ENCODE results near the gene RPL36. TPM values are rescaled to one million over a fixed set of nuclear protein-coding genes. Genes with fewer than 3 reads are reported as not detected.

The RPL36 gene
- total and polyA plus RNA-seq, 2 experiments from 2014 or later: 895 to 3,204 TPM

DNA sequence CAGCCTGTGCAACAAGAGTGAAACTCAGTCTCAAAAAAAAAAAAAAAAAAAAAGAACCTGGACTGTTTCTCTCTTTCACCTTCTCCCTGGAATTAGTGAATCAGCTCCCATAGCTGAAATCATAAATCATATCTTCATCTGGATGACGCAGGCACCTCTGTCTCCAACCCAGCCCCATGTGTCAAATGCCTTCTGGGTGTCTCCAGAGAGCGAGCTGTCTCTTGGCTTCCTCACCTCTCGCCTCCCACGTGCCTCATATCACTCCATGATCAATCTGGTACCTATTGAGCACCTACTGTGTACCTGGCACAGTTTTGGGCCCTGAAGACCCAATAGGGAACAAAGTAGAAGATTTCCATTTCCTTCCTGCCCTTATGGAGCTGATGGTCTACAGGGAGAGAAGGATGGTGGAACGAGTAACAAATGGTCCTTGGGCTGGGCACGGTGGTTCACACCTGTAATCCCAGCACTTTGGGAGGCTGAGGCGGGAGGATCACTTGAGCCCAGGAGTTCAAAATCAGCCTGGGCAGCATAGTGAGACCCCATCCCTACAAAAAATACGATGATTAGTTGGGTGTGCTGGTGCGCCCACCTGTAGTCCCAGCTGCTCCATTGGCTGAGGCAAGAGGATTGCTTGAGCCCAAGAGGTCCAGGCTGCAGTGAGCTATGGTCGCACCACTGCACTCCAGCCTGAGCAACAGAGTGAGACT lies 6.8 kb upstream of the RPL36 start:
- Histone ChIP-seq H3K27ac (ENCODE audit: low read depth) (no peak overlapping the region), H3K36me3 (ENCODE audit: insufficient read depth) (no peaks in the 10 kb centered on the region), H3K9me2 (ENCODE audit: insufficient read depth) (peaks cover 7% of the 10 kb centered on the region), H3K79me2 (replicated peaks; ENCODE audit: insufficient read depth) (no peaks in the 10 kb centered on the region), H4K20me1 (replicated peaks; ENCODE audit: insufficient read depth) (0 out of 2 replicates have a peak, but pooled peaks cover 4% of the 10 kb centered on the region), H3K27me3 (ENCODE audit: insufficient read depth) (no peaks in the 10 kb centered on the region), H3K4me2 (no peak overlapping the region), H3K4me3 (no peak overlapping the region), H3K4me1 (ENCODE audit: insufficient read depth) (peaks cover 2% of the 10 kb centered on the region; the same call in 1 of the 2 replicates), H3F3A (replicated peaks; ENCODE audit: low read depth) (0 out of 2 replicates have a peak, but pooled peaks cover 8% of the 10 kb centered on the region), H2AFZ (no peak overlapping the region)
- ATAC-seq (no peak), DNase-seq (ENCODE audit: low spot score) (no peak)
- Mint-ChIP-seq H3K9me3 (no peaks in the 10 kb centered on the region), H3K27me3 (ENCODE audit: insufficient read depth, low read depth, poor library complexity) (peaks cover 32% of the 10 kb centered on the region), H3K4me1 (peaks cover 16% of the 10 kb centered on the region), H3K4me3 (peak overlapping the region; percentile 17; the same call in 2 of the 3 replicates), H3K27ac (no peak overlapping the region; the same call in 1 of the 2 replicates), H3K36me3 (ENCODE audit: low read depth) (no peaks in the 10 kb centered on the region; the same call in 1 of the 3 replicates)
- TF ChIP-seq, protein P1, sequence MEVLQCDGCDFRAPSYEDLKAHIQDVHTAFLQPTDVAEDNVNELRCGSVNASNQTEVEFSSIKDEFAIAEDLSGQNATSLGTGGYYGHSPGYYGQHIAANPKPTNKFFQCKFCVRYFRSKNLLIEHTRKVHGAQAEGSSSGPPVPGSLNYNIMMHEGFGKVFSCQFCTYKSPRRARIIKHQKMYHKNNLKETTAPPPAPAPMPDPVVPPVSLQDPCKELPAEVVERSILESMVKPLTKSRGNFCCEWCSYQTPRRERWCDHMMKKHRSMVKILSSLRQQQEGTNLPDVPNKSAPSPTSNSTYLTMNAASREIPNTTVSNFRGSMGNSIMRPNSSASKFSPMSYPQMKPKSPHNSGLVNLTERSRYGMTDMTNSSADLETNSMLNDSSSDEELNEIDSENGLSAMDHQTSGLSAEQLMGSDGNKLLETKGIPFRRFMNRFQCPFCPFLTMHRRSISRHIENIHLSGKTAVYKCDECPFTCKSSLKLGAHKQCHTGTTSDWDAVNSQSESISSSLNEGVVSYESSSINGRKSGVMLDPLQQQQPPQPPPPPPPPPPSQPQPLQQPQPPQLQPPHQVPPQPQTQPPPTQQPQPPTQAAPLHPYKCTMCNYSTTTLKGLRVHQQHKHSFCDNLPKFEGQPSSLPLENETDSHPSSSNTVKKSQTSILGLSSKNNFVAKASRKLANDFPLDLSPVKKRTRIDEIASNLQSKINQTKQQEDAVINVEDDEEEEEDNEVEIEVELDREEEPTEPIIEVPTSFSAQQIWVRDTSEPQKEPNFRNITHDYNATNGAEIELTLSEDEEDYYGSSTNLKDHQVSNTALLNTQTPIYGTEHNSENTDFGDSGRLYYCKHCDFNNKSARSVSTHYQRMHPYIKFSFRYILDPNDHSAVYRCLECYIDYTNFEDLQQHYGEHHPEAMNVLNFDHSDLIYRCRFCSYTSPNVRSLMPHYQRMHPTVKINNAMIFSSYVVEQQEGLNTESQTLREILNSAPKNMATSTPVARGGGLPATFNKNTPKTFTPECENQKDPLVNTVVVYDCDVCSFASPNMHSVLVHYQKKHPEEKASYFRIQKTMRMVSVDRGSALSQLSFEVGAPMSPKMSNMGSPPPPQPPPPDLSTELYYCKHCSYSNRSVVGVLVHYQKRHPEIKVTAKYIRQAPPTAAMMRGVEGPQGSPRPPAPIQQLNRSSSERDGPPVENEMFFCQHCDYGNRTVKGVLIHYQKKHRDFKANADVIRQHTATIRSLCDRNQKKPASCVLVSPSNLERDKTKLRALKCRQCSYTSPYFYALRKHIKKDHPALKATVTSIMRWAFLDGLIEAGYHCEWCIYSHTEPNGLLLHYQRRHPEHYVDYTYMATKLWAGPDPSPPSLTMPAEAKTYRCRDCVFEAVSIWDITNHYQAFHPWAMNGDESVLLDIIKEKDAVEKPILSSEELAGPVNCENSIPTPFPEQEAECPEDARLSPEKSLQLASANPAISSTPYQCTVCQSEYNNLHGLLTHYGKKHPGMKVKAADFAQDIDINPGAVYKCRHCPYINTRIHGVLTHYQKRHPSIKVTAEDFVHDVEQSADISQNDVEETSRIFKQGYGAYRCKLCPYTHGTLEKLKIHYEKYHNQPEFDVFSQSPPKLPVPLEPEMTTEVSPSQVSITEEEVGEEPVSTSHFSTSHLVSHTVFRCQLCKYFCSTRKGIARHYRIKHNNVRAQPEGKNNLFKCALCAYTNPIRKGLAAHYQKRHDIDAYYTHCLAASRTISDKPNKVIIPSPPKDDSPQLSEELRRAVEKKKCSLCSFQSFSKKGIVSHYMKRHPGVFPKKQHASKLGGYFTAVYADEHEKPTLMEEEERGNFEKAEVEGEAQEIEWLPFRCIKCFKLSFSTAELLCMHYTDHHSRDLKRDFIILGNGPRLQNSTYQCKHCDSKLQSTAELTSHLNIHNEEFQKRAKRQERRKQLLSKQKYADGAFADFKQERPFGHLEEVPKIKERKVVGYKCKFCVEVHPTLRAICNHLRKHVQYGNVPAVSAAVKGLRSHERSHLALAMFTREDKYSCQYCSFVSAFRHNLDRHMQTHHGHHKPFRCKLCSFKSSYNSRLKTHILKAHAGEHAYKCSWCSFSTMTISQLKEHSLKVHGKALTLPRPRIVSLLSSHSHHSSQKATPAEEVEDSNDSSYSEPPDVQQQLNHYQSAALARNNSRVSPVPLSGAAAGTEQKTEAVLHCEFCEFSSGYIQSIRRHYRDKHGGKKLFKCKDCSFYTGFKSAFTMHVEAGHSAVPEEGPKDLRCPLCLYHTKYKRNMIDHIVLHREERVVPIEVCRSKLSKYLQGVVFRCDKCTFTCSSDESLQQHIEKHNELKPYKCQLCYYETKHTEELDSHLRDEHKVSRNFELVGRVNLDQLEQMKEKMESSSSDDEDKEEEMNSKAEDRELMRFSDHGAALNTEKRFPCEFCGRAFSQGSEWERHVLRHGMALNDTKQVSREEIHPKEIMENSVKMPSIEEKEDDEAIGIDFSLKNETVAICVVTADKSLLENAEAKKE (CRISPR knock-in tag; IDR thresholded peaks at IDR 0.05): no peak
- TF ChIP-seq ZNF331 (CRISPR knock-in tag; IDR thresholded peaks at IDR 0.05; ENCODE audit: low read depth) (no peak), POLR2AphosphoS5 (IDR thresholded peaks at IDR 0.05; ENCODE audit: low read depth) (no peak), EZH2 (IDR thresholded peaks at IDR 0.05; ENCODE audit: low read depth, unreplicated experiment) (no peak), STAT1 (IDR thresholded peaks at IDR 0.05; ENCODE audit: unreplicated experiment) (no peak), ZNF114 (CRISPR knock-in tag; IDR thresholded peaks at IDR 0.05) (no peak), NANOG (IDR thresholded peaks at IDR 0.05; ENCODE audit: borderline replicate concordance) (no peak), CREB1 (CRISPR knock-in tag; IDR thresholded peaks at IDR 0.05; ENCODE audit: low read depth) (no peak), EZH2phosphoT487 (IDR thresholded peaks at IDR 0.05; ENCODE audit: unreplicated experiment) (no peak), JUNB (IDR thresholded peaks at IDR 0.05; ENCODE audit: unreplicated experiment) (no peak)
- TF ChIP-seq, protein P2, sequence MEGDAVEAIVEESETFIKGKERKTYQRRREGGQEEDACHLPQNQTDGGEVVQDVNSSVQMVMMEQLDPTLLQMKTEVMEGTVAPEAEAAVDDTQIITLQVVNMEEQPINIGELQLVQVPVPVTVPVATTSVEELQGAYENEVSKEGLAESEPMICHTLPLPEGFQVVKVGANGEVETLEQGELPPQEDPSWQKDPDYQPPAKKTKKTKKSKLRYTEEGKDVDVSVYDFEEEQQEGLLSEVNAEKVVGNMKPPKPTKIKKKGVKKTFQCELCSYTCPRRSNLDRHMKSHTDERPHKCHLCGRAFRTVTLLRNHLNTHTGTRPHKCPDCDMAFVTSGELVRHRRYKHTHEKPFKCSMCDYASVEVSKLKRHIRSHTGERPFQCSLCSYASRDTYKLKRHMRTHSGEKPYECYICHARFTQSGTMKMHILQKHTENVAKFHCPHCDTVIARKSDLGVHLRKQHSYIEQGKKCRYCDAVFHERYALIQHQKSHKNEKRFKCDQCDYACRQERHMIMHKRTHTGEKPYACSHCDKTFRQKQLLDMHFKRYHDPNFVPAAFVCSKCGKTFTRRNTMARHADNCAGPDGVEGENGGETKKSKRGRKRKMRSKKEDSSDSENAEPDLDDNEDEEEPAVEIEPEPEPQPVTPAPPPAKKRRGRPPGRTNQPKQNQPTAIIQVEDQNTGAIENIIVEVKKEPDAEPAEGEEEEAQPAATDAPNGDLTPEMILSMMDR (conservative IDR thresholded peaks at IDR 0.05; ENCODE audit: low read depth in 2 of 2): no peak
- TF ChIP-seq, protein P3, sequence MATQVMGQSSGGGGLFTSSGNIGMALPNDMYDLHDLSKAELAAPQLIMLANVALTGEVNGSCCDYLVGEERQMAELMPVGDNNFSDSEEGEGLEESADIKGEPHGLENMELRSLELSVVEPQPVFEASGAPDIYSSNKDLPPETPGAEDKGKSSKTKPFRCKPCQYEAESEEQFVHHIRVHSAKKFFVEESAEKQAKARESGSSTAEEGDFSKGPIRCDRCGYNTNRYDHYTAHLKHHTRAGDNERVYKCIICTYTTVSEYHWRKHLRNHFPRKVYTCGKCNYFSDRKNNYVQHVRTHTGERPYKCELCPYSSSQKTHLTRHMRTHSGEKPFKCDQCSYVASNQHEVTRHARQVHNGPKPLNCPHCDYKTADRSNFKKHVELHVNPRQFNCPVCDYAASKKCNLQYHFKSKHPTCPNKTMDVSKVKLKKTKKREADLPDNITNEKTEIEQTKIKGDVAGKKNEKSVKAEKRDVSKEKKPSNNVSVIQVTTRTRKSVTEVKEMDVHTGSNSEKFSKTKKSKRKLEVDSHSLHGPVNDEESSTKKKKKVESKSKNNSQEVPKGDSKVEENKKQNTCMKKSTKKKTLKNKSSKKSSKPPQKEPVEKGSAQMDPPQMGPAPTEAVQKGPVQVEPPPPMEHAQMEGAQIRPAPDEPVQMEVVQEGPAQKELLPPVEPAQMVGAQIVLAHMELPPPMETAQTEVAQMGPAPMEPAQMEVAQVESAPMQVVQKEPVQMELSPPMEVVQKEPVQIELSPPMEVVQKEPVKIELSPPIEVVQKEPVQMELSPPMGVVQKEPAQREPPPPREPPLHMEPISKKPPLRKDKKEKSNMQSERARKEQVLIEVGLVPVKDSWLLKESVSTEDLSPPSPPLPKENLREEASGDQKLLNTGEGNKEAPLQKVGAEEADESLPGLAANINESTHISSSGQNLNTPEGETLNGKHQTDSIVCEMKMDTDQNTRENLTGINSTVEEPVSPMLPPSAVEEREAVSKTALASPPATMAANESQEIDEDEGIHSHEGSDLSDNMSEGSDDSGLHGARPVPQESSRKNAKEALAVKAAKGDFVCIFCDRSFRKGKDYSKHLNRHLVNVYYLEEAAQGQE (IDR thresholded peaks at IDR 0.05; ENCODE audit: unreplicated experiment): no peak
- TF ChIP-seq, protein P4, sequence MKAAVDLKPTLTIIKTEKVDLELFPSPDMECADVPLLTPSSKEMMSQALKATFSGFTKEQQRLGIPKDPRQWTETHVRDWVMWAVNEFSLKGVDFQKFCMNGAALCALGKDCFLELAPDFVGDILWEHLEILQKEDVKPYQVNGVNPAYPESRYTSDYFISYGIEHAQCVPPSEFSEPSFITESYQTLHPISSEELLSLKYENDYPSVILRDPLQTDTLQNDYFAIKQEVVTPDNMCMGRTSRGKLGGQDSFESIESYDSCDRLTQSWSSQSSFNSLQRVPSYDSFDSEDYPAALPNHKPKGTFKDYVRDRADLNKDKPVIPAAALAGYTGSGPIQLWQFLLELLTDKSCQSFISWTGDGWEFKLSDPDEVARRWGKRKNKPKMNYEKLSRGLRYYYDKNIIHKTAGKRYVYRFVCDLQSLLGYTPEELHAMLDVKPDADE (IDR thresholded peaks at IDR 0.05): no peak
